Stimulated activated CD4-positive, alpha-beta T cell treated with anti-CD3 and anti-CD28 coated beads, Interleukin-12 subunit alpha, Interleukin-12 subunit beta, amount 100 ng/mL, for 24 hours (primary cell): ENCODE data around the gene HOXB6.

Experiments used
- DNase-seq, 2 experiments: peaks; one replicate each; pipeline ENCODE4 v3.0.0-alpha.2; 2020; ENCODE audit warnings: low read depth in 2 of 2

Gene HOXB6

GRCh38 chr17:48565925-48566710 lies 38.7 kb downstream of the HOXB6 start:
- no peak for DNase-seq

- DNase-seq = no peak
Measured at GRCh38 chr17:48565022-48565554, 39.7 kb downstream of the HOXB6 start.

- DNase-seq = no peak
Measured at GRCh38 chr17:48564188-48565021, 40.4 kb downstream of the HOXB6 start.

- no peak for DNase-seq
Measured at GRCh38 chr17:48563867-48564187, 41.0 kb downstream of the HOXB6 start.

GRCh38 chr17:48563385-48563838 lies 41.4 kb downstream of the HOXB6 start:
- no peak for DNase-seq

GRCh38 chr17:48562934-48563333 lies 41.9 kb downstream of the HOXB6 start:
- no peak for DNase-seq

GRCh38 chr17:48561884-48562810 lies 42.6 kb downstream of the HOXB6 start:
- DNase-seq = no peak

GRCh38 chr17:48559840-48560817 lies 44.7 kb downstream of the HOXB6 start:
- no peak for DNase-seq

GRCh38 chr17:48559122-48559839 lies 45.5 kb downstream of the HOXB6 start:
- DNase-seq = no peak

- DNase-seq = no peak
Measured at GRCh38 chr17:48558831-48559121, 46.0 kb downstream of the HOXB6 start.

- no peak for DNase-seq
Measured at GRCh38 chr17:48558057-48558830, 46.5 kb downstream of the HOXB6 start.

- no peak for DNase-seq
Measured at GRCh38 chr17:48556576-48557401, 48.0 kb downstream of the HOXB6 start.

GRCh38 chr17:48556229-48556575 lies 48.6 kb downstream of the HOXB6 start:
- DNase-seq = no peak

- DNase-seq = no peak
Measured at GRCh38 chr17:48555258-48556228, 49.2 kb downstream of the HOXB6 start.

GRCh38 chr17:48554412-48555257 lies 50.2 kb downstream of the HOXB6 start:
- DNase-seq = no peak

GRCh38 chr17:48553826-48554225 lies 51.0 kb downstream of the HOXB6 start:
- DNase-seq = no peak
